Activated CD8-positive, alpha-beta memory T cell treated with anti-CD3 and anti-CD28 coated beads for 36 hours (primary cell): ENCODE data around the gene GMCL2. TPM values are rescaled to one million over a fixed set of nuclear protein-coding genes. Genes with fewer than 3 reads are reported as not detected.

Experiments used
- CTCF ChIA-PET: fragments of 350-600 bp; sonication (Branson Sonifier 250); formaldehyde crosslinking; loops from one replicate; lab custom pipeline; 2021; ENCODE audit warnings: antibody characterized with exemption; lab: Charles Lee
- POLR2A ChIA-PET: fragments of 350-600 bp; sonication (Branson Sonifier 250); formaldehyde crosslinking; loops from one replicate; lab custom pipeline; 2021; ENCODE audit warnings: antibody characterized with exemption; lab: Charles Lee
- total RNA-seq, 2 experiments: library from RNA; stranded (reverse); gene quantifications; one replicate each; pipeline ENCODE4 v1.2.3, GENCODE V29; 2021

The GMCL2 gene
- total RNA-seq, 2 experiments from 2014 or later, result not detected

DNA sequence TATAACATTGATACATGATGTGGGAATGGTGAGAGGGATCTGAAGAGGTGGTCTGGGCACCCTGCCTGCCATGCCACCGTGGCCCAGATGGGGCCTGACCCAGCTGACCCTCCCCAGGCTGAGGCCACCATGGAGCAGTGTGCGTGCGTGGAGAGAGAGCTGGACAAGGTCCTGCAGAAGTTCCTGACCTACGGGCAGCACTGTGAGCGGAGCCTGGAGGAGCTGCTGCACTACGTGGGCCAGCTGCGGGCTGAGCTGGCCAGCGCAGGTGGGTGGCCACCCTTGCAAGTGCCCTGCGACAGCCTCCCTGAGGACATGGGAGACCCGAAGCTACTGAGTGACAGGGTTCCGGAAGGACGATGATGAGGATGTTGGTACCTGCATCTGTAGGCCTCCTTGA is 49.2 kb downstream of the GMCL2 start:
- ChIA-PET CTCF (interaction anchor here (0.6 to 3.0 kb wide), 5 partner anchors 12 to 62 kb away, joined by 3 to 10 read pairs (median 4); no protein-coding TSS in a partner anchor), POLR2A (interaction anchor here (0.7 to 0.9 kb wide), 2 partner anchors 11 to 84 kb away, joined by 3 read pairs; no protein-coding TSS in a partner anchor)

DNA sequence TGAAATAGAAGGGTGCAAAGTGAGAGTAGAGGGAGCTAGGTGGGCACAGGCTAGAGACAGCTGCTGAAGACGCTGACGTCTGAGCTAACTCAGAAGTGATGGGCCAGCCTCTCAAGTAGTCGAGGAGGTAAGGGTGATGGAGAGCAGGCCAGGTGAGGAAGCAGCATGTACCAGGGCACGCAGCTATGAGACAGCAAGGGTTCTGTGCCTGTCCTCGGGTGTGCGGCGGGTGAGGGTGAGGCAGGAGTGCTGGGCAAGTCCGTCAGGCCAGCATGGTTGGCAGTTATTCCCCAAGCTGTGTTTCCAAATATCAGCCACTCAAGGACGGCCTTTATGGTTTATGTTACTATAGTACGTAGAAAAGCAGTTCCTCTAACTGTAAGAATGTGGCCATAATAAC is 50.2 kb downstream of the GMCL2 start:
- CTCF ChIA-PET, result interaction anchor here (2.0 to 3.0 kb wide), 3 partner anchors 13 to 61 kb away, joined by 4 to 10 read pairs (median 9); no protein-coding TSS in a partner anchor
- POLR2A ChIA-PET, result no interaction called here

Other genes starting within 250 kb of the GMCL2 start
- not detected for gene PROP1, start 191.1 kb downstream of the GMCL2 start, total RNA-seq
- 1 to 10 TPM; 6.9 to 7.0 TPM for gene N4BP3, start 73.8 kb downstream of the GMCL2 start, total RNA-seq
- gene RMND5B, start 56.4 kb downstream of the GMCL2 start, total RNA-seq, result 10 to 100 TPM; 28.0 to 28.8 TPM
- gene NHP2, start 33.5 kb downstream of the GMCL2 start, total RNA-seq, result 100 to 1,000 TPM; 317 to 326 TPM
- 100 to 1,000 TPM; 651 to 672 TPM for gene HNRNPAB, start 17.2 kb upstream of the GMCL2 start, total RNA-seq
- 10 to 100 TPM; 65.5 to 68.2 TPM for gene PHYKPL, start 45.4 kb upstream of the GMCL2 start, total RNA-seq